Measurements from ENCODE around the gene IGFBP2.

DNA sequence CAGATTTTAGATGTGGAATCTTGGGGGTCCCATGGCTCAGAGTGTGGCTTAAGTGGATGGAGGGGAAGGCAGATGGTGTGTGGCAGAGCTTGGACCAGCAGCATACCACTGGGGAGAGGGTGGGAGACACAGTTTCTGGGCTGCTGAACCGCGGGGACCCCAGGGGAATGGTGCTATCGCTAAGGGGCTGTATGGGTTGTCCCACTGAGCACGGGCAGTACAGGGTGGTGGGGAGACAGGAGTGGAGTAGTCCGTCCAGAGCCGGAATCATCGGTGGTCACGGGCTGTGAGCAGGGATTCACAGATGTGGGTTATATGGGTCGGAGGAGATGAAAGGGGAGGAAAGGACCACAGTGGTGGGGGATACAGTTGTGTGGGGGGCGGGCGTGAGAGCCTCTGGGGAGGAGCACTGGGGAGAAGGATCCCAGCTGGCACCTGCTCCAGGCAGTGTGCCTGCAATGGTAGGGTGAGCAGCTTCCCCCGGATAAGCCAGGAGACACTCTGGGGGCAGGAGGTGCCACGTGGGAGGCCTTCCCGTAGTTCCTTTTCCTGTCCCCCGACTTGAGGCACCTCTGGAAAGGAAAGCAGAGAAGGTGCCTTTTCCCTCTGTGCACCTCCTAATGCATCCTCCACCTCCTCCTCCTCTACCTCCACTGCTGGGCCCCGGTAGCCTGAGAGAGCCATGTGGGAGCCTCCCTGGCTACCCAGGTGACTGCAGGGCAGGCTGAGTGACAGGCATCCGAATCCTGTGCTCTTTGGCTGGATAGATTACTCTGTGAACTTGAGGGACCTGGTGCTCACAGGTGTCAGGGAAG is 37.3 kb downstream of the IGFBP2 start:
- TF ChIP-seq, protein P1, sequence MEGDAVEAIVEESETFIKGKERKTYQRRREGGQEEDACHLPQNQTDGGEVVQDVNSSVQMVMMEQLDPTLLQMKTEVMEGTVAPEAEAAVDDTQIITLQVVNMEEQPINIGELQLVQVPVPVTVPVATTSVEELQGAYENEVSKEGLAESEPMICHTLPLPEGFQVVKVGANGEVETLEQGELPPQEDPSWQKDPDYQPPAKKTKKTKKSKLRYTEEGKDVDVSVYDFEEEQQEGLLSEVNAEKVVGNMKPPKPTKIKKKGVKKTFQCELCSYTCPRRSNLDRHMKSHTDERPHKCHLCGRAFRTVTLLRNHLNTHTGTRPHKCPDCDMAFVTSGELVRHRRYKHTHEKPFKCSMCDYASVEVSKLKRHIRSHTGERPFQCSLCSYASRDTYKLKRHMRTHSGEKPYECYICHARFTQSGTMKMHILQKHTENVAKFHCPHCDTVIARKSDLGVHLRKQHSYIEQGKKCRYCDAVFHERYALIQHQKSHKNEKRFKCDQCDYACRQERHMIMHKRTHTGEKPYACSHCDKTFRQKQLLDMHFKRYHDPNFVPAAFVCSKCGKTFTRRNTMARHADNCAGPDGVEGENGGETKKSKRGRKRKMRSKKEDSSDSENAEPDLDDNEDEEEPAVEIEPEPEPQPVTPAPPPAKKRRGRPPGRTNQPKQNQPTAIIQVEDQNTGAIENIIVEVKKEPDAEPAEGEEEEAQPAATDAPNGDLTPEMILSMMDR (IDR thresholded peaks at IDR 0.05) = no peak
- TF ChIP-seq EZH2 (IDR thresholded peaks at IDR 0.05) = no peak
